HuH-7.5 (cell line): ENCODE measurements around the gene COMMD3.

Experiments
- DNase-seq: peaks from one replicate; pipeline ENCODE4 v3.0.0; 2011; ENCODE audit warnings: low spot score

COMMD3 gene

DNA sequence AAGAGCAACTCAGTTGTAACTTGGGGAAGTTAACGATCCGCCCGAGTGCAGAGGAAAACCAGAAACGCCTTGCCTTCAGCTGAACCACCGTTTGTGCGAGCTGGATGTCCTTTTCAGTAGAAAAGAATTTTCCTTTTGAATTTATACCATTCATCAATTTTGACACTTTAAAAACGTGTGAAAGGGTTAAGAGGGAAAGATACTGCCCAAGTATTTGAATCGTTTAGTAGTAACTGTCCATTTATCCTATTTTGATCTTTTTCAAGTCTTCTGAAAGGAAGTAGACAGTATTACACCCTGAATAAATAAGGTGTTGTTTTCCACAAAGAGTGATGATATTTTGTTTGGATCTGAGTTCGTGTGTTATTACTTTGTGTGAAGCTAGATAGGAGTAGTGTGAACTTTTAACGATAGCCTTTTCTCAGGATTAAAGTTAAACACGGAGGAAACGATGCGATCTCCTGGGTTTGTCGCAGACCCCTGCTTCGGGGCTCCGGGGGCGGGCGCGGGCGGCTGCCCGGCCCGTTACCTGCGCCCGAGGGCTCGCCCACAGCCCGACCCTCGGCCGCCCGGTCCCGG, 3.9 kb downstream of the COMMD3 start:
- DNase-seq: no peak

DNA sequence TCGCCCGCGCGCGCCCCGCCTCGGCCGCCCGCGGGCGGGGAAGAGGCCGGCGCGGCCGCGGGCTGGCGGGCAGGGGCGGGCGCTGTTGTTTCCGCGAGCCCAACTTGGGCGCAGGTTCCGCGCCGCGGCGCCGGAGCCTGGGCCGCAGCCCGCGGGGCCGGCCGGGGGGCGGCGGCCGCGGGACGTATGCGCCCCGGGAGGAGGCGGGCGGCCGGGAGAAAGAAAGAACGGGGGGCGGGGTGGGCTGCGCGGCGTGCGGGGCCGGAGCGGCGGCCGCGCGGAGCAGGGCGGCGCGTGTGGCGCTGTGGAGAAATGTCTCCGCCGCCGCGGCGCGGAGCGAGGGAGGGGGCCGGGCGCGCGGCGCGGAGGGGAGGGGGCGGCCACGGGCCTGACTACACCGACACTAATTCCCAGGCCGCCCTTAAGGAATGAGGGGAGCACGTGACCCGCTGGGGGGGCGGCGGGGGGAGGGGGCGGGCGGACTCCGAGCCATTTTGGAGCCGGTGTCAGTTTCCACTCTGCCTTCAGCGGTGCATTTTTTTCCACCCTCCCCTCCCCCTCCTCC, 4.5 kb downstream of the COMMD3 start, which contains the start of gene BMI1:
Gene BMI1 (plus strand): TSS at position 509 of the 565 bp plus-strand sequence. CDS start 5,351 bp downstream, outside the sequence.
- peak; percentile 96 for DNase-seq

DNA sequence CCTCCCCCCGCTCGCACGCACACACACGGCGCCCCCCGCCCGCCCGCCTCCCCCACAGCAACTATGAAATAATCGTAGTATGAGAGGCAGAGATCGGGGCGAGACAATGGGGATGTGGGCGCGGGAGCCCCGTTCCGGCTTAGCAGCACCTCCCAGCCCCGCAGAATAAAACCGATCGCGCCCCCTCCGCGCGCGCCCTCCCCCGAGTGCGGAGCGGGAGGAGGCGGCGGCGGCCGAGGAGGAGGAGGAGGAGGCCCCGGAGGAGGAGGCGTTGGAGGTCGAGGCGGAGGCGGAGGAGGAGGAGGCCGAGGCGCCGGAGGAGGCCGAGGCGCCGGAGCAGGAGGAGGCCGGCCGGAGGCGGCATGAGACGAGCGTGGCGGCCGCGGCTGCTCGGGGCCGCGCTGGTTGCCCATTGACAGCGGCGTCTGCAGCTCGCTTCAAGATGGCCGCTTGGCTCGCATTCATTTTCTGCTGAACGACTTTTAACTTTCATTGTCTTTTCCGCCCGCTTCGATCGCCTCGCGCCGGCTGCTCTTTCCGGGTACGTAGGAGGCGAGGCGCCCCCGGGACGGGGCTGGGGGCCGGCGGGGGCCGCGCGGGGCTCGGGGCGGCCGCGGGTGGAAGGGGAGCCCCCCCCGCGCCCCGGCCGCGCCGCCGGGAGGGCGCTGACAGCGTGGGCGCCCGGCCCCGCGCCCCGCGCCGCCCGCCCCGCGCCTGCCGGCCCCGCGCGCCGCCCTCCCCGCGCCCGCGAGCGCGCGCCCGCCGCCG, 5.2 kb downstream of the COMMD3 start:
- no peak for DNase-seq

DNA sequence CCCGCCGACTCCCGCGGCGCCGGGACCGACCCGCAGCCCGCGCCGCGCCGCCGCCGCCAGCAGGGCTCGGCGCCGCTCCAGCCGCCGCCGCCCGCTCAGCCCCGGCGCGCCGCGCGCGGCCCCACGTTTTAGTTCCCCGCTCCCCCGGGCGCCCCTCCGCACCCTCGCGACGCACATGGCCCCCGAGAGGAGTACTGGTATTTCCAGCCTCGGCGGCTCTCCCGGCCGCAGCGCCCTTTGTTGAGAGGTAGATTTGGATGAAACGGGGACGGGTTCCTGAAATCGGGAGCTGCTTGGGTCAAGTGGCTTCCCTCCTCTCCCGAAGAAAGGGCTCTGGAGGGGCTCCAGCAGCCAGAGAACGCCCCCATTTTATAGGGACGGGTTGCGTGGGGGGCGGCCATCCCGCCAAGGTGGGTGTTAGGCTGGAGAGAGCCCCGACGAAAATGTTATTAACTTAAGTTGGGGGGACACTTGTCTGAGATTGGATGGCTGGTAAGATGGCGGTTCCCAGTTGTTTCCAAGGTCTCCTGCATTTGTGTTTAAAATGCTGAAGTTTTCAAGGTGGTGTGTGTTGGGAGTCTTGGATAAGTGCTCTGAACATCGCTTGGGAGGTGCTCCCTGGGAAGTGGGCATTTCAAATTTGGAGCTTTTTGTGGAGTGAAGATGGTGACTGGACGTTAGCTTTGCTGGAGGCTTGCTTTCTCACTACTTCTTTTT, 5.9 kb downstream of the COMMD3 start:
- no peak for DNase-seq

DNA sequence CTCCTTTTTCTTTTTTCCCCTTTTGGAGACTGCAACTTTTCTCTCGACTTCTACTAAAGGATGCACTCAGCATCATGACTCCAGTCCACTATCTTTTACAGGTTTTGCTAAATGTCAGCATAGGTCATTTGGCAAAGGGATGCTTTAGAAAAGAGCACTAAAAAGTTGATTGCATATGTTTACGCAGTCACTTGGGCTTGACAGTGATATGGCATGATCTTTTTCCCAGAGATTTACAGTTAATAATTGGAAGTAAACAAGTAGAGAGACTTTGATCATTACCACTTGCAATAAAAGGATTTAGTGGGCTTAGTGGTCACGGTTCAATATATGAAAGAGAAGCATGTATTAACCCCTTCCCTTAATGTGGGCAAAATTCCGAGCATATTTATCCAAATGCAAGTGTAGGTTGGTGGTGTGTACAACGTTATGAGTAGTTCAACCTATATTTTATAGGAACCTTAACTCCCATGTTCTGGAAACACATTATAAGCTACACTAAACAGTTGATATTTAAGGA, 6.5 kb downstream of the COMMD3 start:
- DNase-seq: no peak

DNA sequence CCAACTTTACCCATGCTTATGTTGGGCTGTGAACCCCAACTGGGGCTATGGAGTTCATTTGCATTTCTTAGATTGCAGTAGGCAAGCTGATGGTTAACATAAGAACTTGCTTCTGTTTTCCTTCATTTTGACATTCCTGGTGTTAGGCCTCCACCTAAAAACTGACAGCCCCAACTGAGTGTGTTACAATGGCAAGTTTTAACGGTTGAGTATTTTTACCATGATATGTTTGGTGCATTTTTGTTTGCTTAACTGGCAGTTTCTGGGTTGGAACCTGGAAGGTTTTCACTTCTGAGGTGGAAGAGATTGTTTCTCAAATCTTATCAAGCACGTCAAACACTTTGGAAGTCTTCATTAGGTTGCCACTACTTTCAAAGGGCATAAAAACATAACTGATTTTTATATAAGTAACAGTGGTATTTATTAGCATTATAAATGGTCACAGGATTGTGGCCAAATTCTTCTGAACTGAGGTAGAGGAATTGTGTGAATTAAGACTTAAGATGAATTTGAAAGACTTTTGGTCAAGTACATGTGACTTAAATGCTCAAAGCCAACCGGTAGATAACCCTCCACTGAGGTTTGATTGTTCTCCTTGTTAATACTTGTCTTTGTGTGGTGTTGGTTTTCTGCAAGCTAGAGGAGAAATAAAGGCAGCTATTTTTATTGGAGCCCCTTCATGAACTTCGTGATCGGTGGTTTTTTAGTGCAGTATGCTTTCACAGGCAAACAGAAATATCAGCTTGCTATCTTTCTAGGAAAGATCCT, 7.5 kb downstream of the COMMD3 start:
- no peak for DNase-seq

DNA sequence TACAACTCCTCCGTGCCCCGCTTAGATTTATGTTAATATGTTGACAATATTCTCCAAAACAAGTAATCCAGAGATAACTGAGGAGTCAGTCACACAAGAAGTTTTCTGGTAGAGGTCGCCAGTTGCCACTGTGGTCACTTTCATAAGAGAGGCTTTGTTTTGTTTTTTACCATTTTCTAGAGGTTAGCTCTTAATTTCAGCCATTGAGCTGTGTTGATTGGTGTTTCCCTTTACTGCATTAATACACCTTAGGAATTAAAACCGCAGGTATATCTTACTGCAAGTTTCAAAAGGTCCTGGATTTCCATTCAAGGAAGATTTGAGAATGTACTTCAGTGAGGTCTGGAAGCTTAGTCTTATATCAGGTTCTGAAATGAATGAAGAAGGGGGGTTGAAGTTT, 8.2 kb downstream of the COMMD3 start:
- no peak for DNase-seq

DNA sequence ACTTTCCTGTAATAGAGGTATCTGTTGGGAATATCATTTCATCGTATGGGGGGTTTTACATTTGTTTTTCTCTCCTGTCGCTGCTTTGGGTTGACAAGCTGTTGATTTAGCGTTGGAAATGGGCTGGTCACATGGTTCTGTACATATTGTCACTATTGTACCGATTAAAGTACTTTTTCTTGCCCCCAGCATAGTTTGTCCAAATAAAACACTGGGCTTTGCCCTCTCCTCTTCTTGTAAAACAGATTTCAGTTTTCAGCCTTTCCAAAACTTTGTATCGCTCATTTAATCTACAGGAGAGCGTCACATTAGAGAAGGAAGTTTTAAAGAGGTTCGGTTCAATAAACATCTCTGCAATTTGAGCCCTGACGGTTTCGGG, 8.7 kb downstream of the COMMD3 start:
- DNase-seq: no peak

DNA sequence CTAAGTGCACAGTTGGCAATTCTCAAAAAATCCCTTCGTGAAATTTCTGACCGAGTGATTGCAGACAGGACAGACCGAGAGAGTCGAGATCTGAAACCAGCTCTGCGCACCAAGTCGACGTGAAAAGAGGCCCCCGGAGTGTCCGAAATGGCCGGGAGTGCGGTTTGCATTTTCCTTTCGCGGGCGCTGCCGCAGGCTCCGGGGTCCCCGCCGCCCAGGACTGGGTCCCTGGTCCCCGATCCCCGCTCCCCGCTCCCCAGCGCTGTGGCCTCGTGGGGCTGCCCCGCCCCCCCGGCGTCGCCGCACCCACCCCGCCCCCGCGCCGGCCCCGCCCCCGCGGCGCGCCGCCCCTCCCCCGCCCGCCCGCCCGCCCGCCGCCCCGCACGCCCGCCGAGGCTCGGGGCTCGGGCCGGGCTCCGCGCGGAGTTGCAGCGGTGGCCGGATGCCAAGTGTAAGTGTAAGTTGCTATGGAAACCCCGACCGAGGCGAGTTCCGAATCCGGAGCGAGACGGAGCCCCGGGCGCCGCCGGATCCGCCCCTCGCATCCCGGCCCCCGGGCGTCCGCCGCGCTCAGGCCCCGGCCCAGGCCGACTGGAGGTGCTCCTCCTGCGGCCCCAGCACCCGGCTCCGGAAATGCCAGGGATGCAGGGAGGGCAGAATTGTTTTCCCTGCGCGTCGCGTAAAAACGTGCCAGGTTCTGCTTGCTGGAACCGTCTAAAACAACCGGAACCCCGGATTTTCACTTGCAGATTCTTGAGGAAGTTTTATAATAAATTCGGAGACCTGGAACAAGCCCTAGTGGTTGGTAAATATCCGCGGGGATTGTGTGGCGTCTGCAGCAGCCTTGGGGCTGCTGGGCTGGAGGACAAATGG, 9.3 kb downstream of the COMMD3 start:
- DNase-seq: peak; percentile 97

DNA sequence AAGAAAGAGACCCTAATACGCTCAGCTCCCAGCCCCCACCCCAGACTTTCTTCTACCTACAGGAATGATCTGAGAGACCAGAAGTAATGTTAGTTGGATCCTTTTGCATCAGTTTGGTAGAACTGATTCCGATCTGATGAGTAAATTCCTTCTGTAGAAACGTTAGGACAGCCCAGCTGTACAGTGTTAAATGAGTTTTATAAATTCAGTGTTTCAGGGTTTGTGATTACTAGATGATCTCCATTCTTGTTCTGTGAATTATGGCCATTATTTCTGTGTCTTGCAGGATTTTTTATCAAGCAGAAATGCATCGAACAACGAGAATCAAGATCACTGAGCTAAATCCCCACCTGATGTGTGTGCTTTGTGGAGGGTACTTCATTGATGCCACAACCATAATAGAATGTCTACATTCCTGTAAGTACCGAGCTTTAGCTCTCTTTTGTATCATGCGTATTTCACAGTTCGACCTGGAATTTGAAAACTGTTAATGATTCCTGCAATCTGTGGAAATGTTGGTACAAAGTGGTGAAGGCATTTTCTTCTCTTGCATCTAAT, 10.0 kb downstream of the COMMD3 start:
- DNase-seq: no peak

DNA sequence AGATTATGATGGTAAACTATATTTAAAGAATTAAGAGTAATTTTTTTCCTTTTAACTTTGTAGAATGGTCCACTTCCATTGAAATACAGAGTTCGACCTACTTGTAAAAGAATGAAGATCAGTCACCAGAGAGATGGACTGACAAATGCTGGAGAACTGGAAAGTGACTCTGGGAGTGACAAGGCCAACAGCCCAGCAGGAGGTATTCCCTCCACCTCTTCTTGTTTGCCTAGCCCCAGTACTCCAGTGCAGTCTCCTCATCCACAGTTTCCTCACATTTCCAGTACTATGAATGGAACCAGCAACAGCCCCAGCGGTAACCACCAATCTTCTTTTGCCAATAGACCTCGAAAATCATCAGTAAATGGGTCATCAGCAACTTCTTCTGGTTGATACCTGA, 13.0 kb downstream of the COMMD3 start:
- no peak for DNase-seq

DNA sequence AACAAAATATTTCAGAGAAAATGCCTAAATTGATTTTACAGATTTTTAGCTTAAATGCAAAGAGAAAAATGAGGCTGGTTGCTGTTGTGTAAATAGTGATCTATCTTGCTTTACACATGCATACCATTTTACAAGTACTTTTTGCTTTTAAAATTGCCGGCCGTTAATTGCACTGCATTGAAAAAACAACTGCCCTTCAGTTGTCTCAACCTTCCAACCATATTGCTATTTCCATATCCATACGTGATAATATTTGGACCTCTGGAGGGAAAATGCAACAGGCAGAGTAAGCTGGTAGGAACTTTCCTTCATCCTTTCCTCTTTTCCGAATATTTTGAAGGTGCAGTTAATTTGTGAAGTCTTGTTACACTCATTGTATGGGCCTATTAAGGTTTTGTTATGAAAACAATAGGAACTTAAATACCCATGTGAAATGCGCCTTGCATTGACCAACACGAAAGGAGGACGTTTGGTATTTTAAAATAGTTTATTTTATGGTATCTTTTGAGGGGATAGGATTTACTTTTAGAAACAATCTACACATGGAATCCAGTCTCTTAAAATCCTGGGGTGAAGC, 16.0 kb downstream of the COMMD3 start:
- no peak for DNase-seq

DNA sequence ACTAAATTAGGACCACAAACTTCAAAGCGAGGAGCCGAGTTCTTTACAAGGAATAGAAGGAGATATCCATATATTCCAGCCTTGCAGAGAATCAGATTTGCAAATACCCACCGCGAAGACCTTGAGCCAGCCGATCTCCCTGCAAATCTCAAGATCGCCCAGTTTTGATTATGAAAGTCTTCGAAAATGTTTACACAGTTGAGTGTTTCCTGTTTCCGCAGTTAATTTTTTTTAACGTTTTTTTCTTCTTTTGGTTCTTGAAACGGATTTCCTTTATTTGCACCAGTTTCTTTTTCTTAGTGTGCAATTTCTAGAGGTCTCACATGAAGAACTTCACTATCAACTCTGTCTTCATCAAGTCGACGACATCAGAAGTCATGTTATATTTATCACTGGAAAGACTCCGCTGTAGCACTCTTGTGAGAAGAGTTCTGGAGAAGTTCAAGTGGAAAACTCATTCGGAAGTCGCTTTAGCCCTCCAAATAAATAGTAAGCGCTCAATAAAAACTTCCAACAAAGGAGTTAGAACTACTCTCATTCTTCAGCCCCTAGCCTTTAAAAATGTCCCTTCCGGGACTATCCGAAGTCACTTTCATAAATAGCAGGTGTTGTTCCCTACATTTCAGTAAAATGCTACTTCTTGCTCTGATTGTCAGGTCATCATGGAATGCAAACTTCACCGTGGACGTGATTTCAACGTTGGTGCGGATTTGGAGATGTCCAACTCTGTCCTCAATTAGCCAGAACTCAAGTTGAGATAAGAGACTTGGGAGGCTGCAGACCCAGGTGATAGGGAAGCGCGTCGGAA, 17.2 kb downstream of the COMMD3 start:
- DNase-seq: no peak

DNA sequence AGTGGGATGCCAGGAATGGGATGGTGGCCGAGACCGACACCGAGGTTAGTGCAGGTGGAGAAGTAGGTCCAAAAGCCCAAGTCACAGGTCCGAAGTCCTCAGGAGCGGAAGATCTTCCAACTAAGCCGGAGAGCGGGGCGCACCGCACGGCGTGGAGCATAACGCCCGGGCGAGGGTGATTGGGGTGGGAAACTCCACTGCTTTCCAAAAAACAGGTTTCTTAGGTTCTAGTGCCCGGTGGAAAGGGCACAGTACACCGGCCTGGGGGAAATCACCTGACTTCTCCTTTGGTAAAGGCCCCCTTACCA, 17.7 kb downstream of the COMMD3 start:
- DNase-seq: no peak

DNA sequence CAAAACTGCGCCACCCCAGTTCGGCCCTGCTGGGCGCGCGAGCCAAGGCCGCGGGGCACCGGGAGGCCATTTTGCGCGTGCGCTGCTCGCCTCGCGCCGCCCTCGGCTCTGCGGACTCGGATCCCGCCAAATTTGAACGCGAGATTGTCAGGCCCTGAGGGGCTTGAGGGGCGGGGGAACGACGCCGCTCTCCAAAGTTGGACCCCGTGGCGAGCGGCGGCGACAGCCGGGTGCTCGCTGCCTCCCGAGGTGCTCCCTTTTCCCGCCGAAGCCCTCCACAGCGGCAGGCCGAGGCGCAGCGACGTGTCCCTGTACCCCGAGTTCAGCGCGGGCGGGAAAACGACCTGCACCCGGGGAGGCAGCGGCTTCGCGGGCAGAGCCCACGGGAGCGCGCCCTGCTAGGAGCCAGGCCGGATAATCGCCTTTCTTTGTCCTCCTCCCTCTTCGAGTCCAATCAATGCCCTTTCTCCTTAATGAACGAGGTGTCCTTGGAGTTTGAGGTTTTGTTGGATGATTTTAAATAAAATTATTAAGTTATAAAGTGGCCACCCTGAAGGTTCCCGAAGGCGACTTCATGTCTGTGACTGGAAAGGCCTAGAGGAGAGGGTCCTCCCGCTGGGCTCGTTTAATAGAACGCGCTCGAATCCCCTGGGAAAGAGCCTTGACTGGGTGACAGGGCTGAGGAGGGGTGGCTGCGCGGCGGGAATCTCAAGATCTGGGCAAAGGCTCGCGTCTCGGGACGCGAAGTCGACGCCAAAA, 18.4 kb downstream of the COMMD3 start:
- no peak for DNase-seq

DNA sequence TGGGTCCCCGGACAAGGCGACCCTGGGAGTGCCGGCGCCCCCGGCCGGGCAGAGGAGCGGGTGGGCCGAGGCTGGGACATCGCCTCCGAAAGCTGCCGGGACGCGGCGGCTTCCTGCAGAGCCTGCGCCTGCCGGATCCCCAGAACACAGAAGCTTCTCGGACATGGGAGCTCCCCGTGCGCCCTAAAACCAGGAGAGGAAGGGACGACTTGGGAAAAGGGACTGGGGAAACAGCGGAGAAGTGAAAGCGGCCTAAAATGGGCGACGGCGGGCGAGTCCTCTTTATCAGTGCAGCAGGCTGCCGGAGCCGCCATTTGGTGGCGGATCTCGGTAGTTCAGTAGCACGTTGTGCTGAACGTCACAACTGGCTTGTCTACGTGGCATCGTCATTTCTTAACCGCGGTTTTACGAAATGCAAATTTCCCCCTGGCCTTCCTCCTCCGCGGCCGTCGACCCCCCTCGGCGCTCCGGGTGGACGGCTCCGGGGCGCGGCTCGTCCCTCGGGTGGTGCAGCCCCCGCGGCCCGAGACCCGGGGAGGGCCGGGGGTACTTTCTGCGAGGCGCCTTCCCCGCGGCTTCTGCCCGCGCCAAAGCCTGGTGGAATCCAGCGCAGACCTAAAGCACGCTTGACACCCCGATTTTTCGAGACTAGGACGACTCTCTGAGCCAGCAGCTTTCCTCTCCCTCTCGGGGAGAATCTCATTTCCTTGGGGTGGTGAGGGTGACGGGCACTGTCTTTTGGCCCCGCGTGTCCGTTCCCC, 19.2 kb downstream of the COMMD3 start:
- DNase-seq: no peak

DNA sequence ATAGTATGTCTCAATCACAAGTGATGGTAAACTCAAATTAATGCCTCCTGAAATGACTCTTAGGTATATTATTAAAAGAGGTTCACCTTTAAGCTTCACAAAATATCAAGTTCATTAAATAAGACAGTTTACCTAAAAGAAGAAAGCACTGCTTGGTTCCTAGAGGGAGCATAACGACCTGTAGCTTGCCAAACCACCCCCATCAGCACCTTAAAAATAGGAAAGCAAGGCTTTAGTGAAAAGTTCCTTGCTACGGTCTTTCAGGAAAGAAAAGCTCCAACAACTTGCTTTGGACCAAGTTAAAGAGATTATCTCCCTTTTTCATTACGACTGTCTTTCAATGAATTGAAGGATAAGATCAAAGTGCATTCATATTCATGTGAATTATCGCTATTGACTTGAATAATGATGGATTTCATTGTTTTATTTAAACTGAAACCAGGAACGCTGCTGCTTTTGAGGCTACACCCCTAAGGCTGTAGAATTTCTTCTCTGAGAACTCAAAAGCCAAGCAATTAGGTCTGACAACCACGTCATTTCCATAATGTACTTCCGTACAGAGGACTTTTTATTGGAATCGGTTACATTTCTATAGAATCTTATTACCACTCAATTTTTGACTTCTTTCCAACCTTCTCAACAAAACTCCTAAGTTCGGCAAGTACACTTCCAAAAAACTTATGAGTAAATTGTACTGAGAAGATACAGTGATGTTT, 22.2 kb downstream of the COMMD3 start:
- no peak for DNase-seq
